Mesothelial cell of epicardium (in vitro differentiated cells): ENCODE measurements around the gene MUC16. TPM values are rescaled to one million over a fixed set of nuclear protein-coding genes. Genes with fewer than 3 reads are reported as not detected.

Source experiments
- DNase-seq, 2 experiments: peaks; one replicate each; pipeline ENCODE4 v3.0.0; 2021; ENCODE audit warnings: low spot score in 2 of 2; ENCODE audit not compliant: unreplicated experiment in 2 of 2
- H3K27ac Mint-ChIP-seq: 2 replicates; pipeline ENCODE4 v1.8.0; 2021; ENCODE audit warnings: mixed read lengths
- H3K27me3 Mint-ChIP-seq: 2 replicates; pipeline ENCODE4 v1.8.0; 2021; ENCODE audit warnings: low read depth, mixed read lengths
- H3K36me3 Mint-ChIP-seq: 2 replicates; pipeline ENCODE4 v1.8.0; 2021; ENCODE audit warnings: mixed read lengths
- H3K4me1 Mint-ChIP-seq: 2 replicates; pipeline ENCODE4 v1.8.0; 2021; ENCODE audit warnings: mixed read lengths
- H3K4me3 Mint-ChIP-seq: 2 replicates; pipeline ENCODE4 v1.8.0; 2021; ENCODE audit warnings: mild to moderate bottlenecking, moderate library complexity, mixed read lengths
- H3K9me3 Mint-ChIP-seq: 2 replicates; pipeline ENCODE4 v1.8.0; 2021; ENCODE audit warnings: mixed read lengths
- total RNA-seq: library from RNA; stranded (reverse); gene quantifications from 3 replicates; pipeline ENCODE4 v1.2.1, GENCODE V29; 2021
- TF ChIP-seq, protein P1 (sequence below): fragments of 200-600 bp; sonication (generic); IDR thresholded peaks from one replicate; pipeline ENCODE4 v1.5.0; 2021; ENCODE audit warnings: antibody characterized with exemption; ENCODE audit not compliant: unreplicated experiment

Gene MUC16
- total RNA-seq, 1 donor from 2014 or later = 1.1 TPM

DNA sequence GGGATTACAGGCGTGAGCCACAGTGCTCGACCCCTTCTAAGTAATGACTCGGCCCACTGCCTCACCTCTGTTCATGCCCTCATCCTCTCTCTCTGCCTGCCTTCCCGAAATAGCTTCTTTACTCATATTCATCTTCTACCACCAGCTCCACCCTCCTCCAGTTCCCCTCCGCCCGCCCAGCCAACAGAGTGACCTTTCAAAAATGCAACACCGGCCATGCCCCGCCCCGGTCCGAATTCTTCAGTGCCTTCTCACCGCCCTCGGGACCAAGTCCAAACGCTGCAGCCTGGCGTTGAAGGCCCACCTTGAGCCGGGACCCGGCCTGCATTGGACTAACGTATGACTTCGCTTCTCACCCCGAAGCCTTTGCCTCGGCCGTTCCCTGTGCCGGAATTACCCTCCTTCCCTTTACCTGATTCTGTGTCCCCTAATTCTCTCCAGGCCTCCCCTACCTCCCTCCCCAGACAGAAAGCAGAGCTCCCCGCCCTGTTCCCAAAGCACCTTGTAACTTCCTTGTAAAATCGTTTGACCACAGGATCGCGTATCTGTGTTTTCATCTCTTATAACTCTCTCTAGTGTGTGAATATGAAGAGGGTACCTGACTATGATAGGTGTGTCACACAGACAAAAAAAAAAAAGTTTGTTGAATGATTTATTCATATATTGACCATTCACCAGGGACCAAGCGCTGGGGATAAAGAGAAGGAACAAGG lies 8.1 kb upstream of the MUC16 start:
- no peak overlapping the region for H3K27ac Mint-ChIP-seq
- H3K27me3 Mint-ChIP-seq = no peaks in the 10 kb centered on the region
- TF ChIP-seq, protein P1, sequence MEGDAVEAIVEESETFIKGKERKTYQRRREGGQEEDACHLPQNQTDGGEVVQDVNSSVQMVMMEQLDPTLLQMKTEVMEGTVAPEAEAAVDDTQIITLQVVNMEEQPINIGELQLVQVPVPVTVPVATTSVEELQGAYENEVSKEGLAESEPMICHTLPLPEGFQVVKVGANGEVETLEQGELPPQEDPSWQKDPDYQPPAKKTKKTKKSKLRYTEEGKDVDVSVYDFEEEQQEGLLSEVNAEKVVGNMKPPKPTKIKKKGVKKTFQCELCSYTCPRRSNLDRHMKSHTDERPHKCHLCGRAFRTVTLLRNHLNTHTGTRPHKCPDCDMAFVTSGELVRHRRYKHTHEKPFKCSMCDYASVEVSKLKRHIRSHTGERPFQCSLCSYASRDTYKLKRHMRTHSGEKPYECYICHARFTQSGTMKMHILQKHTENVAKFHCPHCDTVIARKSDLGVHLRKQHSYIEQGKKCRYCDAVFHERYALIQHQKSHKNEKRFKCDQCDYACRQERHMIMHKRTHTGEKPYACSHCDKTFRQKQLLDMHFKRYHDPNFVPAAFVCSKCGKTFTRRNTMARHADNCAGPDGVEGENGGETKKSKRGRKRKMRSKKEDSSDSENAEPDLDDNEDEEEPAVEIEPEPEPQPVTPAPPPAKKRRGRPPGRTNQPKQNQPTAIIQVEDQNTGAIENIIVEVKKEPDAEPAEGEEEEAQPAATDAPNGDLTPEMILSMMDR = no peak
- H3K9me3 Mint-ChIP-seq = peaks cover 4% of the 10 kb centered on the region
- H3K4me3 Mint-ChIP-seq = no peak overlapping the region
- H3K4me1 Mint-ChIP-seq = no peaks in the 10 kb centered on the region
- H3K36me3 Mint-ChIP-seq = no peaks in the 10 kb centered on the region
- DNase-seq = no peak

DNA sequence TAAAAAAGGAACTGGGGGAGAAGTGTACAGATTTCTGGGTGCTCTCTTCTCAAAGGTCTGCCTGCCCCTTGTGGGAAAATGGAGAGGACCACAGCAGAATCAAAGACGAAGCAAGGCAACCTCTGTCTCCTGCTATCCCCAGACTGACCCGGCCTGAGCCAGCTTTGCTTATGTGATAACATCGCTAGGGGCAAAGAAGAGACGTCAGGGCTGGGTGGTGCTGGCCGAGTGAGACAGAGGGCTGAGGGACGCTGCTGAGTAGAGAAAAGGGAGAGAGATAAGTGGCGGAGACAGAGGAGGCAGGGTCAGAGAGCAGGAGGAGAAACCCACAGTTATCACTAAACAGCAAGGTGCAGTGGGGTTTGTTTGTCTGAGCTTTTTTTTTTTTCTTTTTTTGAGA lies 4.6 kb upstream of the MUC16 start:
- H3K4me3 Mint-ChIP-seq = no peak overlapping the region
- peaks cover 3% of the 10 kb centered on the region for H3K4me1 Mint-ChIP-seq
- no peaks in the 10 kb centered on the region for H3K27me3 Mint-ChIP-seq
- no peak for DNase-seq
- H3K27ac Mint-ChIP-seq = no peak overlapping the region
- no peaks in the 10 kb centered on the region for H3K36me3 Mint-ChIP-seq
- TF ChIP-seq, protein P1 = no peak
- peaks cover 4% of the 10 kb centered on the region for H3K9me3 Mint-ChIP-seq

DNA sequence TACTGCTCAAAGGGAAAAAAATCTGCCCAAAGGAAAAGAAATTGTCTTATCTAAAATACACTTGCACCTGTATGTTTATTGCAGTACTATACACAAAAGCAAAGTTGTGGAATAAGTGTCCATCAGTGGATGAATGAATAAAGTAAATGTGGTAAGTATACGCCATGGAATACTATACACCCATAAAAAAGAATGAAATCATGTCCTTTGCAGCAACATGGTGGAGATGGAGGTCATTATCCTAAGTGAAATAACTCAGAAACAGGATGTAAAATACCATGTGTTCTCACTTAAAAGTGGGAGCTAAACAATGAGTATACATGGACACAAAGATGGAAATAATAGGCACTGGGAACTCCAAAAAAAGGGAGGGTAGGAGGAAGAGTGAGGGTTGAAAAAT lies 3.8 kb upstream of the MUC16 start:
- Mint-ChIP-seq H3K4me3 (no peak overlapping the region), H3K9me3 (peaks cover 4% of the 10 kb centered on the region), H3K27me3 (no peaks in the 10 kb centered on the region), H3K4me1 (peaks cover 4% of the 10 kb centered on the region), H3K27ac (no peak overlapping the region), H3K36me3 (no peaks in the 10 kb centered on the region)
- DNase-seq = no peak
- TF ChIP-seq, protein P1 = no peak

DNA sequence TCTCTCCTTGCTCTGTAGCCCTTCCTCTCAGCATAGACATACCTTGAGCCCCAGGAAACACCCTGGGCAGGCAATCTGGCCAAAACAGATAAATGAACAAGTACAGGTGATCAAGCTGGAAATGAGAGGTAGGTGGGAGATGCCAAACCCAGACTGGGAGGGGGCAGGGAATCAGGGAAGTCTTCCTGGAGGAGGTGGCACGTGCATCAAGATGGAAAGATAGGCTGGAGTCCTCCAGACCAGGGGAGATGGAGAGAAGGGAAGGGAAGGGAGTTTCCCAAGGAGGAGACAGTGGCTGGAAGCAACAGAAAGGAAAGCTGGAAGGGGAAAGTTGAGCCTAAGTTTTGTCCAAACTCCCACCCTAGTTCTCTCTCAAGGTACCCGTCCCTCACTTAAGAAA lies 1.7 kb upstream of the MUC16 start:
- Mint-ChIP-seq H3K27me3 (no peaks in the 10 kb centered on the region), H3K36me3 (no peaks in the 10 kb centered on the region), H3K9me3 (peaks cover 4% of the 10 kb centered on the region), H3K4me1 (peaks cover 4% of the 10 kb centered on the region), H3K4me3 (no peak overlapping the region), H3K27ac (no peak overlapping the region)
- no peak for DNase-seq
- TF ChIP-seq, protein P1 = no peak

GRCh38 chr19:9010693-9011092 lies 484 bp upstream of the MUC16 start:
- Mint-ChIP-seq H3K27ac (no peak overlapping the region), H3K9me3 (peaks cover 4% of the 10 kb centered on the region), H3K4me3 (no peak overlapping the region), H3K27me3 (no peaks in the 10 kb centered on the region), H3K4me1 (peaks cover 4% of the 10 kb centered on the region), H3K36me3 (no peaks in the 10 kb centered on the region)
- TF ChIP-seq, protein P1 = no peak
- DNase-seq = no peak
